HepG2 (cell line): ENCODE data around the gene IGIP. TPM values are rescaled to one million over a fixed set of nuclear protein-coding genes. Genes with fewer than 3 reads are reported as not detected.

Source experiments
- ATF7-NPFF ChIP-seq: sonication (generic); formaldehyde crosslinking; IDR thresholded peaks from 2 replicates; pipeline ENCODE4 v1.8.1; 2023; ENCODE audit warnings: mild to moderate bottlenecking, low read depth, missing genetic modification reagents, moderate library complexity
- CENPT ChIP-seq: sonication (generic); formaldehyde crosslinking; IDR thresholded peaks from 2 replicates; pipeline ENCODE4 v1.8.0; 2022; ENCODE audit warnings: low read depth, mild to moderate bottlenecking, moderate library complexity, missing genetic modification reagents
- HNRNPUL1 ChIP-seq: fragments of 200-400 bp; formaldehyde crosslinking; IDR thresholded peaks from 2 replicates; pipeline ENCODE4 v1.6.1; 2017; ENCODE audit warnings: low read depth, mild to moderate bottlenecking, low read length, moderate library complexity
- IRX3 ChIP-seq: sonication (generic); formaldehyde crosslinking; IDR thresholded peaks from 2 replicates; pipeline ENCODE4 v1.8.1; 2023; ENCODE audit warnings: mild to moderate bottlenecking, low read depth, missing genetic modification reagents, borderline replicate concordance
- JUNB ChIP-seq: sonication (generic); formaldehyde crosslinking; IDR thresholded peaks from 2 replicates; pipeline ENCODE4 v1.8.0; 2022; ENCODE audit warnings: missing genetic modification reagents, mild to moderate bottlenecking, borderline replicate concordance
- KLF15 ChIP-seq: sonication (generic); formaldehyde crosslinking; IDR thresholded peaks from 2 replicates; pipeline ENCODE4 v1.8.1; 2023; ENCODE audit warnings: borderline replicate concordance, mild to moderate bottlenecking, inconsistent platforms, missing genetic modification reagents, mixed read lengths
- PITX1 ChIP-seq: sonication (generic); formaldehyde crosslinking; IDR thresholded peaks from 2 replicates; pipeline ENCODE4 v1.5.1; 2020; ENCODE audit warnings: mild to moderate bottlenecking, missing genetic modification reagents
- PLSCR1 ChIP-seq: sonication (generic); formaldehyde crosslinking; IDR thresholded peaks from 2 replicates; pipeline ENCODE4 v1.5.0; 2020; ENCODE audit warnings: missing genetic modification reagents, mild to moderate bottlenecking, borderline replicate concordance
- RAD21 ChIP-seq: fragments of 450-650 bp; formaldehyde crosslinking; IDR thresholded peaks from 2 replicates; pipeline ENCODE4 v1.5.0; 2020; ENCODE audit warnings: mild to moderate bottlenecking
- RARG ChIP-seq: sonication (generic); formaldehyde crosslinking; IDR thresholded peaks from 2 replicates; pipeline ENCODE4 v1.4.0; 2020; ENCODE audit warnings: low read depth, mild to moderate bottlenecking, missing genetic modification reagents
- SMC3 ChIP-seq: IDR thresholded peaks from 2 replicates; pipeline ENCODE4 v1.6.1; 2011; ENCODE audit warnings: low read length, improper control_type of control experiment
- TBX2 ChIP-seq: sonication (generic); formaldehyde crosslinking; IDR thresholded peaks from 2 replicates; pipeline ENCODE4 v1.5.0; 2020; ENCODE audit warnings: missing genetic modification reagents, mild to moderate bottlenecking, borderline replicate concordance
- TOPORS ChIP-seq: sonication (generic); formaldehyde crosslinking; IDR thresholded peaks from 2 replicates; pipeline ENCODE4 v1.8.0; 2023; ENCODE audit warnings: mild to moderate bottlenecking, missing genetic modification reagents
- ZBTB10 ChIP-seq: sonication (generic); formaldehyde crosslinking; IDR thresholded peaks from 2 replicates; pipeline ENCODE4 v1.4.0; 2020; ENCODE audit warnings: missing genetic modification reagents, borderline replicate concordance
- ZNF235 ChIP-seq: sonication (generic); formaldehyde crosslinking; IDR thresholded peaks from 2 replicates; pipeline ENCODE4 v1.8.1; 2023; ENCODE audit warnings: mild to moderate bottlenecking, missing genetic modification reagents, borderline replicate concordance
- ZNF737 ChIP-seq: sonication (generic); formaldehyde crosslinking; IDR thresholded peaks from 2 replicates; pipeline ENCODE4 v1.5.0; 2020; ENCODE audit warnings: missing genetic modification reagents, mild to moderate bottlenecking, borderline replicate concordance
- ZNF841 ChIP-seq: sonication (generic); formaldehyde crosslinking; IDR thresholded peaks from 2 replicates; pipeline ENCODE4 v1.8.1; 2023; ENCODE audit warnings: missing genetic modification reagents, borderline replicate concordance
- ZSCAN12 ChIP-seq: sonication (generic); formaldehyde crosslinking; IDR thresholded peaks from 2 replicates; pipeline ENCODE4 v1.9.0; 2021; ENCODE audit warnings: mild to moderate bottlenecking, missing genetic modification reagents
- polyA plus RNA-seq, 8 experiments: library from polyadenylated mRNA; depleted of rRNA in 3 of 8; stranded (reverse) in 7 of 8; unstranded in 1 of 8; fragments of >200 nt; fragmentation: Illumina TruSeq in 4 of 8; extraction: Trizol in 4 of 8; gene quantifications; 2 replicates each; pipeline versions ENCODE4 v1.2.1 to v1.2.3, GENCODE V29; 2011 to 2016; ENCODE audit warnings: low read depth in 4 of 8, missing spikeins in 1 of 8, mixed read lengths in 1 of 8; ENCODE audit not compliant: insufficient read depth in 1 of 8
- total RNA-seq, 5 experiments: library from RNA; depleted of rRNA; stranded (reverse); fragments of >200 nt; fragmentation: Illumina TruSeq; extraction: Trizol; gene quantifications; 2 replicates each; pipeline ENCODE4 v1.2.3, GENCODE V29; 2016; ENCODE audit warnings: low read depth in 1 of 5
- TF ChIP-seq, protein P1 (sequence below): sonication (generic); formaldehyde crosslinking; IDR thresholded peaks from 2 replicates; pipeline ENCODE4 v1.9.0; 2021; ENCODE audit warnings: mild to moderate bottlenecking, missing genetic modification reagents

Gene IGIP
- total and polyA plus RNA-seq, 2 of the 13 experiments (the other 11 are each of a cell fraction or from before 2014, with no cell fraction given) = 1.7 to 2.1 TPM

- TF ChIP-seq TOPORS (CRISPR knock-in tag) (no peak), ZSCAN12 (no peak), KLF15 (CRISPR knock-in tag) (no peak), PLSCR1 (CRISPR knock-in tag) (no peak), ATF7-NPFF (CRISPR knock-in tag) (0 out of 2 replicates have a peak, but pooled peaks have one; percentile 28), CENPT (no peak), ZBTB10 (CRISPR knock-in tag) (no peak), IRX3 (CRISPR knock-in tag) (no peak), JUNB (CRISPR knock-in tag) (no peak), ZNF235 (CRISPR knock-in tag) (no peak), ZNF737 (CRISPR knock-in tag) (no peak), TBX2 (CRISPR knock-in tag) (peak; percentile 29; the same call in 1 of the 2 replicates), RARG (CRISPR knock-in tag) (no peak), ZNF841 (CRISPR knock-in tag) (no peak), PITX1 (CRISPR knock-in tag) (no peak), SMC3 (peak; percentile 76), RAD21 (CRISPR knock-in tag) (peak; percentile 92), HNRNPUL1 (no peak)
- TF ChIP-seq, protein P1, sequence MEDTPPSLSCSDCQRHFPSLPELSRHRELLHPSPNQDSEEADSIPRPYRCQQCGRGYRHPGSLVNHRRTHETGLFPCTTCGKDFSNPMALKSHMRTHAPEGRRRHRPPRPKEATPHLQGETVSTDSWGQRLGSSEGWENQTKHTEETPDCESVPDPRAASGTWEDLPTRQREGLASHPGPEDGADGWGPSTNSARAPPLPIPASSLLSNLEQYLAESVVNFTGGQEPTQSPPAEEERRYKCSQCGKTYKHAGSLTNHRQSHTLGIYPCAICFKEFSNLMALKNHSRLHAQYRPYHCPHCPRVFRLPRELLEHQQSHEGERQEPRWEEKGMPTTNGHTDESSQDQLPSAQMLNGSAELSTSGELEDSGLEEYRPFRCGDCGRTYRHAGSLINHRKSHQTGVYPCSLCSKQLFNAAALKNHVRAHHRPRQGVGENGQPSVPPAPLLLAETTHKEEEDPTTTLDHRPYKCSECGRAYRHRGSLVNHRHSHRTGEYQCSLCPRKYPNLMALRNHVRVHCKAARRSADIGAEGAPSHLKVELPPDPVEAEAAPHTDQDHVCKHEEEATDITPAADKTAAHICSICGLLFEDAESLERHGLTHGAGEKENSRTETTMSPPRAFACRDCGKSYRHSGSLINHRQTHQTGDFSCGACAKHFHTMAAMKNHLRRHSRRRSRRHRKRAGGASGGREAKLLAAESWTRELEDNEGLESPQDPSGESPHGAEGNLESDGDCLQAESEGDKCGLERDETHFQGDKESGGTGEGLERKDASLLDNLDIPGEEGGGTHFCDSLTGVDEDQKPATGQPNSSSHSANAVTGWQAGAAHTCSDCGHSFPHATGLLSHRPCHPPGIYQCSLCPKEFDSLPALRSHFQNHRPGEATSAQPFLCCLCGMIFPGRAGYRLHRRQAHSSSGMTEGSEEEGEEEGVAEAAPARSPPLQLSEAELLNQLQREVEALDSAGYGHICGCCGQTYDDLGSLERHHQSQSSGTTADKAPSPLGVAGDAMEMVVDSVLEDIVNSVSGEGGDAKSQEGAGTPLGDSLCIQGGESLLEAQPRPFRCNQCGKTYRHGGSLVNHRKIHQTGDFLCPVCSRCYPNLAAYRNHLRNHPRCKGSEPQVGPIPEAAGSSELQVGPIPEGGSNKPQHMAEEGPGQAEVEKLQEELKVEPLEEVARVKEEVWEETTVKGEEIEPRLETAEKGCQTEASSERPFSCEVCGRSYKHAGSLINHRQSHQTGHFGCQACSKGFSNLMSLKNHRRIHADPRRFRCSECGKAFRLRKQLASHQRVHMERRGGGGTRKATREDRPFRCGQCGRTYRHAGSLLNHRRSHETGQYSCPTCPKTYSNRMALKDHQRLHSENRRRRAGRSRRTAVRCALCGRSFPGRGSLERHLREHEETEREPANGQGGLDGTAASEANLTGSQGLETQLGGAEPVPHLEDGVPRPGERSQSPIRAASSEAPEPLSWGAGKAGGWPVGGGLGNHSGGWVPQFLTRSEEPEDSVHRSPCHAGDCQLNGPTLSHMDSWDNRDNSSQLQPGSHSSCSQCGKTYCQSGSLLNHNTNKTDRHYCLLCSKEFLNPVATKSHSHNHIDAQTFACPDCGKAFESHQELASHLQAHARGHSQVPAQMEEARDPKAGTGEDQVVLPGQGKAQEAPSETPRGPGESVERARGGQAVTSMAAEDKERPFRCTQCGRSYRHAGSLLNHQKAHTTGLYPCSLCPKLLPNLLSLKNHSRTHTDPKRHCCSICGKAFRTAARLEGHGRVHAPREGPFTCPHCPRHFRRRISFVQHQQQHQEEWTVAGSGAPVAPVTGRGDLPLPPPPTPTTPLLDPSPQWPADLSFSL = no peak
These were observed 31.5 kb downstream of the IGIP start (continued) for GRCh38 chr5:140157032-140157781.
